Astrocyte (in vitro differentiated cells and primary cell): ENCODE measurements around the gene GALNT1. TPM values are rescaled to one million over a fixed set of nuclear protein-coding genes. Genes with fewer than 3 reads are reported as not detected.

Source experiments
- DNase-seq: peaks from one replicate; pipeline ENCODE4 v3.0.0-alpha.2; 2010; ENCODE audit warnings: low read depth
- FAIRE-seq: peaks from 2 replicates; lab custom pipeline; 2011; peaks lifted over from hg19 to GRCh38; lab: Jason Lieb, UNC
- H2AFZ ChIP-seq: 2 replicates; pipeline ENCODE4 v1.6.0; 2012; ENCODE audit warnings: low read depth, low read length, inconsistent platforms
- H3K27ac ChIP-seq: 2 replicates; pipeline ENCODE4 v1.5.1; 2011; ENCODE audit warnings: low read depth, low read length, inconsistent platforms
- H3K27me3 ChIP-seq: 2 replicates; pipeline ENCODE4 v1.6.0; 2011; ENCODE audit warnings: low read length, inconsistent platforms; ENCODE audit not compliant: insufficient read depth
- H3K36me3 ChIP-seq: 2 replicates; pipeline ENCODE4 v1.5.1; 2011; ENCODE audit warnings: low read length, inconsistent platforms; ENCODE audit not compliant: insufficient read depth
- H3K4me1 ChIP-seq: 2 replicates; pipeline ENCODE4 v1.5.1; 2011; ENCODE audit warnings: low read length, inconsistent platforms; ENCODE audit not compliant: insufficient read depth
- H3K4me2 ChIP-seq: 2 replicates; pipeline ENCODE4 v1.6.0; 2012; ENCODE audit warnings: low read length, inconsistent platforms
- H3K4me3 ChIP-seq: 2 replicates; pipeline ENCODE4 v1.5.1; 2011; ENCODE audit warnings: low read depth, mild to moderate bottlenecking, low read length, inconsistent platforms; ENCODE audit not compliant: insufficient read depth
- H3K79me2 ChIP-seq: 2 replicates; pipeline ENCODE4 v1.6.0; 2012; ENCODE audit warnings: mild to moderate bottlenecking, low read length, inconsistent platforms; ENCODE audit not compliant: insufficient read depth
- H3K9ac ChIP-seq: 2 replicates; pipeline ENCODE4 v1.6.0; 2012; ENCODE audit warnings: mild to moderate bottlenecking, low read length, inconsistent platforms
- H3K9me3 ChIP-seq: 2 replicates; pipeline ENCODE4 v1.5.1; 2012; ENCODE audit warnings: low read depth, mild to moderate bottlenecking, low read length, inconsistent platforms; ENCODE audit not compliant: insufficient read depth
- H4K20me1 ChIP-seq: 2 replicates; pipeline ENCODE4 v1.6.0; 2012; ENCODE audit warnings: low read length, inconsistent platforms; ENCODE audit not compliant: insufficient read depth
- H3K27ac Mint-ChIP-seq: one replicate; pipeline ENCODE4 v1.8.0; 2021; ENCODE audit warnings: mild to moderate bottlenecking, mixed read lengths; ENCODE audit not compliant: unreplicated experiment
- H3K27me3 Mint-ChIP-seq: one replicate; pipeline ENCODE4 v1.8.0; 2021; ENCODE audit warnings: low read depth, mixed read lengths; ENCODE audit not compliant: unreplicated experiment
- H3K36me3 Mint-ChIP-seq: one replicate; pipeline ENCODE4 v1.8.0; 2021; ENCODE audit warnings: low read depth, mixed read lengths; ENCODE audit not compliant: unreplicated experiment
- H3K4me1 Mint-ChIP-seq: one replicate; pipeline ENCODE4 v1.8.0; 2021; ENCODE audit warnings: low read depth, mixed read lengths; ENCODE audit not compliant: unreplicated experiment
- H3K4me3 Mint-ChIP-seq: one replicate; pipeline ENCODE4 v1.8.0; 2021; ENCODE audit warnings: mild to moderate bottlenecking, moderate library complexity, mixed read lengths; ENCODE audit not compliant: unreplicated experiment
- H3K9me3 Mint-ChIP-seq: one replicate; pipeline ENCODE4 v1.8.0; 2021; ENCODE audit warnings: mild to moderate bottlenecking, mixed read lengths; ENCODE audit not compliant: unreplicated experiment
- EZH2 ChIP-seq: IDR thresholded peaks from 2 replicates; pipeline ENCODE4 v1.6.1; 2012; ENCODE audit warnings: mild to moderate bottlenecking, low read length, inconsistent platforms; ENCODE audit not compliant: insufficient read depth
- total RNA-seq: library from RNA; stranded (reverse); gene quantifications from 2 replicates; pipeline ENCODE4 v1.2.1, GENCODE V29; 2021
- TF ChIP-seq, protein P1 (sequence below): IDR thresholded peaks from 2 replicates; pipeline ENCODE4 v1.5.1; 2011; ENCODE audit warnings: low read depth, mild to moderate bottlenecking, inconsistent platforms, low read length, moderate library complexity; ENCODE audit not compliant: insufficient read depth

GALNT1 gene
- total RNA-seq, 1 donor from 2014 or later: 127 TPM

DNA sequence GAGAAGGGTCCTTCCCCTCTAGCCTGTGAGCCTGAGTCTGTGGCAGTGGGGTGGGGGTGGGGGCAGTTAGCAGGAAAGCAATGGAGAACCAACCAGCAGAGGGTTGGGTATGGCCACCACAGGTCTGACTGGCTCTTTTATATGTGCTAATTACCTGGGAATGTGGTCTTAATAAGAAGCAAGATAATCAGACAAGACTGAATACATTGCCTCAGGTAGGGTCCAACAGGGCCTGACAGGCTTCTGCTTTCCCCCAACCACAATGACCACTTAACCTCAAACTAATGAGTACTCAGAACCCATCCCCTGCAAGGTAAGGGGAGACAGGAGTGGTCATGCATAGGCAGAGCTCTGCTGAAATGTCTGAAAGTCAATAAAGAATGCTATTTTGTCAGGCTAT lies 39.2 kb upstream of the GALNT1 start:
- Histone ChIP-seq H3K4me3 (no peak overlapping the region), H3K4me1 (no peaks in the 10 kb centered on the region), H3K4me2 (no peak overlapping the region), H3K9ac (no peak overlapping the region), H3K36me3 (no peaks in the 10 kb centered on the region), H3K79me2 (no peaks in the 10 kb centered on the region), H3K9me3 (no peaks in the 10 kb centered on the region), H3K27ac (no peak overlapping the region), H4K20me1 (no peaks in the 10 kb centered on the region), H2AFZ (no peak overlapping the region), H3K27me3 (no peaks in the 10 kb centered on the region)
- DNase-seq (no peak), FAIRE-seq (no peak)
- TF ChIP-seq, protein P1, sequence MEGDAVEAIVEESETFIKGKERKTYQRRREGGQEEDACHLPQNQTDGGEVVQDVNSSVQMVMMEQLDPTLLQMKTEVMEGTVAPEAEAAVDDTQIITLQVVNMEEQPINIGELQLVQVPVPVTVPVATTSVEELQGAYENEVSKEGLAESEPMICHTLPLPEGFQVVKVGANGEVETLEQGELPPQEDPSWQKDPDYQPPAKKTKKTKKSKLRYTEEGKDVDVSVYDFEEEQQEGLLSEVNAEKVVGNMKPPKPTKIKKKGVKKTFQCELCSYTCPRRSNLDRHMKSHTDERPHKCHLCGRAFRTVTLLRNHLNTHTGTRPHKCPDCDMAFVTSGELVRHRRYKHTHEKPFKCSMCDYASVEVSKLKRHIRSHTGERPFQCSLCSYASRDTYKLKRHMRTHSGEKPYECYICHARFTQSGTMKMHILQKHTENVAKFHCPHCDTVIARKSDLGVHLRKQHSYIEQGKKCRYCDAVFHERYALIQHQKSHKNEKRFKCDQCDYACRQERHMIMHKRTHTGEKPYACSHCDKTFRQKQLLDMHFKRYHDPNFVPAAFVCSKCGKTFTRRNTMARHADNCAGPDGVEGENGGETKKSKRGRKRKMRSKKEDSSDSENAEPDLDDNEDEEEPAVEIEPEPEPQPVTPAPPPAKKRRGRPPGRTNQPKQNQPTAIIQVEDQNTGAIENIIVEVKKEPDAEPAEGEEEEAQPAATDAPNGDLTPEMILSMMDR: no peak
- no peak for TF ChIP-seq EZH2
- no peak overlapping the region for H3K4me3 Mint-ChIP-seq
- H3K27me3 Mint-ChIP-seq: no peaks in the 10 kb centered on the region
- H3K9me3 Mint-ChIP-seq: no peaks in the 10 kb centered on the region
- no peak overlapping the region for H3K27ac Mint-ChIP-seq
- H3K36me3 Mint-ChIP-seq: no peaks in the 10 kb centered on the region
- no peaks in the 10 kb centered on the region for H3K4me1 Mint-ChIP-seq

DNA sequence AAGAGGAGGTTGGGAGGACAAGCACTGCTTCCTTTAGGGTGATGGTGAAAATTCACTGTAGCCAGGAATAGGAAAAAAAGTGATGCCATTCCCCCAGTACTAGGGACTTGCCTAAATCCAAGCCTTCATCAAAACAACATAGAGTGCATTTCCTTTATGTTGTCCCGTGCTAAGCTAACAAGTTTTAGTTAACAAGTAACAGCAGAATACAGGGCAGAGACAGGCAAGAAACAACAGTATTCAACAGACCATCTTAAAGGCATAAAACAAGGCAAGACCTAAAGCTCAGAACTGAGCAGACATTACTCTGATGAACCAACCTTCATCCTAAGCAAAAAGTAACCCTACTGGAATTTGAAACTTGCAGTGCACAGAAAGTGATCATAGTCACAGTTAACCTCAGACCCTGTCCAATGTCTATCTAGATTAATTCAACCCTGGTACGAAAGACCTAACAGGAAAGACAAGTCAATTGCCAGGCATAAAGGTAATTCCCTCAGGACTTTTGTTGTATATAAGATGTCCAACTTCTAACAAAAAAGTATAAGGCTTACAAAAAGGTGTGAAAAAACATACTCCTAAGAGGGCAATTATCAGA lies 34.4 kb upstream of the GALNT1 start:
- H3K27me3 Mint-ChIP-seq: no peaks in the 10 kb centered on the region
- TF ChIP-seq, protein P1: no peak
- no peak for TF ChIP-seq EZH2
- H3K27me3 ChIP-seq: no peaks in the 10 kb centered on the region
- H3K9ac ChIP-seq: no peak overlapping the region
- H3K36me3 Mint-ChIP-seq: no peaks in the 10 kb centered on the region
- H3K27ac Mint-ChIP-seq: no peak overlapping the region
- H3K4me3 Mint-ChIP-seq: no peak overlapping the region
- DNase-seq: no peak
- no peaks in the 10 kb centered on the region for H3K36me3 ChIP-seq
- H3K79me2 ChIP-seq: no peaks in the 10 kb centered on the region
- no peak for FAIRE-seq
- no peaks in the 10 kb centered on the region for H3K4me1 ChIP-seq
- no peaks in the 10 kb centered on the region for H3K9me3 ChIP-seq
- H3K27ac ChIP-seq: no peak overlapping the region
- no peaks in the 10 kb centered on the region for H3K4me1 Mint-ChIP-seq
- no peaks in the 10 kb centered on the region for H3K9me3 Mint-ChIP-seq
- H3K4me3 ChIP-seq: no peak overlapping the region
- H4K20me1 ChIP-seq: no peaks in the 10 kb centered on the region
- no peak overlapping the region for H2AFZ ChIP-seq
- no peak overlapping the region for H3K4me2 ChIP-seq

DNA sequence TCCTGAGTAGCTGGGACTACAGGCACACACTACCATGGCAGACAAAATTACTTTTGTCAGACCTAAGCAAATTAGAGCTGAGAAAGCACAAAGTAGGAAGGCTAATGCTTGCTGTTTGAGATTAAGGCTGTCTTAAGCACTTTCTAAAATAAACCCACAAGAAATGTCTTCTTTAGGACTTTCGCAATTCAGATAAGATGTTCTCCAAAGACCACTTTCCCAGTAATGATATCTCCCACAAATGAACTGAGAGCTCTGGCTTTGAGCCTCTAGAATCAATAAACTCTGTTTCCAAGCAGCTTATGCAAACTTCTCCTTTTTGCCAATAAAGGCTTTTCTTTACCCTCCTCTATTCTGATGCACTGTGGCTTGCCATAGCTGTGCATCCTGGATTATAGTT lies 32.0 kb upstream of the GALNT1 start:
- H3K4me3 Mint-ChIP-seq: no peak overlapping the region
- H3K36me3 Mint-ChIP-seq: no peaks in the 10 kb centered on the region
- FAIRE-seq: no peak
- no peaks in the 10 kb centered on the region for H3K9me3 ChIP-seq
- no peaks in the 10 kb centered on the region for H4K20me1 ChIP-seq
- H3K27ac Mint-ChIP-seq: no peak overlapping the region
- no peaks in the 10 kb centered on the region for H3K79me2 ChIP-seq
- H3K27me3 Mint-ChIP-seq: no peaks in the 10 kb centered on the region
- H3K4me3 ChIP-seq: no peak overlapping the region
- H3K4me1 Mint-ChIP-seq: no peaks in the 10 kb centered on the region
- no peaks in the 10 kb centered on the region for H3K4me1 ChIP-seq
- H3K27ac ChIP-seq: no peak overlapping the region
- TF ChIP-seq, protein P1: no peak
- TF ChIP-seq EZH2: no peak
- no peaks in the 10 kb centered on the region for H3K27me3 ChIP-seq
- no peak overlapping the region for H3K4me2 ChIP-seq
- H3K9ac ChIP-seq: no peak overlapping the region
- H3K36me3 ChIP-seq: no peaks in the 10 kb centered on the region
- H3K9me3 Mint-ChIP-seq: no peaks in the 10 kb centered on the region
- H2AFZ ChIP-seq: no peak overlapping the region
- no peak for DNase-seq
